Measurements from ENCODE around the gene NLRC5. TPM values are rescaled to one million over a fixed set of nuclear protein-coding genes. Genes with fewer than 3 reads are reported as not detected.
"Not testable (repeated sequence)": the region's sequence is repeated elsewhere in the genome, so short reads cannot be mapped to it uniquely, and the experiment has no call there.

The NLRC5 gene
- total RNA-seq, 1 experiment from 2014 or later = 2.4 TPM

DNA sequence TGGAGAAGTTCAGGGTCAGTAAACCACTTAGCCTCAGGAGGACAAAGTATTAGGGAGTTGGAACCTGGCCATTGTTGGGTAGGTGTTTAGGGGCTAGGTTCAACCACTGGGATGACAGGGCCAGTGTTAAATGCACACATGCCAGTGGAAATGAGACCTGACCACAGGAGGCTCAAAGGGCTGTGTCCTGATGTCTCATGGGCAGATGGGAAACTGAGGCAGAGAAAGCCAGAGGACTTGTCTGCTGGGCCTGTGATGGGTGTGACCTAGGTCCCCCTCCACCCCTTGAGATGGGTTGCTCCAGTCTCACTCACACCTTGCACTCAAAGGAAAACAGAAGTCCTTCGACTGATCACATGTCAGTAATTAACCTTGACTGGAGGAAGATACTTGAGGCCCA lies 119.1 kb downstream of the NLRC5 start:
- Histone ChIP-seq H2AK5ac (ENCODE audit: insufficient read length, low read length) (no peak overlapping the region), H3K23me2 (ENCODE audit: insufficient read length, low read depth, low read length, poor library complexity, severe bottlenecking) (no peaks in the 10 kb centered on the region), H3K4me1 (ENCODE audit: insufficient read depth, low read length) (no peaks in the 10 kb centered on the region; the same call in 1 of the 2 replicates), H3K79me1 (ENCODE audit: insufficient read depth, low read depth, low read length, poor library complexity, severe bottlenecking) (no peaks in the 10 kb centered on the region), H3K9me3 (ENCODE audit: control insufficient read depth, low read depth, low read length) (no peaks in the 10 kb centered on the region), H3K18ac (ENCODE audit: insufficient read length, low read depth, low read length) (no peak overlapping the region), H3T11ph (ENCODE audit: low read length) (no peak overlapping the region), H2BK20ac (ENCODE audit: low read depth, low read length, poor library complexity, severe bottlenecking) (no peak overlapping the region), H3K9ac (ENCODE audit: extremely low read depth, insufficient read length, low read length) (no peak overlapping the region), H4K8ac (replicated peaks; ENCODE audit: insufficient read length, low read depth, low read length) (no peak overlapping the region), H2BK12ac (ENCODE audit: insufficient read length, low read depth, low read length) (no peak overlapping the region), H3K4ac (ENCODE audit: low read depth, low read length) (no peak overlapping the region), H3K79me2 (ENCODE audit: insufficient read depth, low read length) (no peaks in the 10 kb centered on the region), H2BK5ac (ENCODE audit: insufficient read length, low read length) (no peak overlapping the region), H3K27ac (ENCODE audit: insufficient read length, low read depth, low read length) (no peak overlapping the region), H2BK15ac (ENCODE audit: low read depth, low read length) (no peak overlapping the region), H2BK120ac (ENCODE audit: low read depth, low read length, poor library complexity, severe bottlenecking) (no peak overlapping the region), H4K91ac (ENCODE audit: insufficient read length, low read depth, low read length) (no peak overlapping the region), H3K4me2 (ENCODE audit: insufficient read depth, insufficient read length, low read length) (no peak overlapping the region), H4K20me1 (ENCODE audit: control insufficient read depth, insufficient read depth, insufficient read length) (no peaks in the 10 kb centered on the region), H3K23ac (ENCODE audit: insufficient read length, low read depth, low read length) (no peak overlapping the region), H3K56ac (ENCODE audit: insufficient read length, low read depth, low read length) (no peak overlapping the region), H3K14ac (ENCODE audit: insufficient read depth, low read length) (no peak overlapping the region), H4K5ac (ENCODE audit: insufficient read length, low read depth, low read length) (no peak overlapping the region), H2AFZ (ENCODE audit: low read length) (no peak overlapping the region), H3K27me3 (ENCODE audit: insufficient read depth, low read length) (no peaks in the 10 kb centered on the region)
- Mint-ChIP-seq H3K4me1 (peaks cover 19 to 25% of the 10 kb centered on the region in 2 experiments), H3K27me3 (ENCODE audit: low read depth) (no peaks in the 10 kb centered on the region; the same call in 1 of the 2 replicates), H3K36me3 (ENCODE audit: insufficient read depth in 1 of 3, low read depth in 3 of 3) (no peaks in the 10 kb centered on the region), H3K4me3 (no peak overlapping the region), H3K9me3 (no peaks in the 10 kb centered on the region), H3K27ac (no peak overlapping the region; a peak in 2 of 7 replicates)
- no peak for DNase-seq
- TF ChIP-seq, protein P1, sequence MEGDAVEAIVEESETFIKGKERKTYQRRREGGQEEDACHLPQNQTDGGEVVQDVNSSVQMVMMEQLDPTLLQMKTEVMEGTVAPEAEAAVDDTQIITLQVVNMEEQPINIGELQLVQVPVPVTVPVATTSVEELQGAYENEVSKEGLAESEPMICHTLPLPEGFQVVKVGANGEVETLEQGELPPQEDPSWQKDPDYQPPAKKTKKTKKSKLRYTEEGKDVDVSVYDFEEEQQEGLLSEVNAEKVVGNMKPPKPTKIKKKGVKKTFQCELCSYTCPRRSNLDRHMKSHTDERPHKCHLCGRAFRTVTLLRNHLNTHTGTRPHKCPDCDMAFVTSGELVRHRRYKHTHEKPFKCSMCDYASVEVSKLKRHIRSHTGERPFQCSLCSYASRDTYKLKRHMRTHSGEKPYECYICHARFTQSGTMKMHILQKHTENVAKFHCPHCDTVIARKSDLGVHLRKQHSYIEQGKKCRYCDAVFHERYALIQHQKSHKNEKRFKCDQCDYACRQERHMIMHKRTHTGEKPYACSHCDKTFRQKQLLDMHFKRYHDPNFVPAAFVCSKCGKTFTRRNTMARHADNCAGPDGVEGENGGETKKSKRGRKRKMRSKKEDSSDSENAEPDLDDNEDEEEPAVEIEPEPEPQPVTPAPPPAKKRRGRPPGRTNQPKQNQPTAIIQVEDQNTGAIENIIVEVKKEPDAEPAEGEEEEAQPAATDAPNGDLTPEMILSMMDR (conservative IDR thresholded peaks at IDR 0.05) = no peak
- WGBS (ENCODE audit: extremely low coverage, insufficient read length, low lambda C conversion rate) = no CpG with 5 or more reads among the region's 1 CpG

DNA sequence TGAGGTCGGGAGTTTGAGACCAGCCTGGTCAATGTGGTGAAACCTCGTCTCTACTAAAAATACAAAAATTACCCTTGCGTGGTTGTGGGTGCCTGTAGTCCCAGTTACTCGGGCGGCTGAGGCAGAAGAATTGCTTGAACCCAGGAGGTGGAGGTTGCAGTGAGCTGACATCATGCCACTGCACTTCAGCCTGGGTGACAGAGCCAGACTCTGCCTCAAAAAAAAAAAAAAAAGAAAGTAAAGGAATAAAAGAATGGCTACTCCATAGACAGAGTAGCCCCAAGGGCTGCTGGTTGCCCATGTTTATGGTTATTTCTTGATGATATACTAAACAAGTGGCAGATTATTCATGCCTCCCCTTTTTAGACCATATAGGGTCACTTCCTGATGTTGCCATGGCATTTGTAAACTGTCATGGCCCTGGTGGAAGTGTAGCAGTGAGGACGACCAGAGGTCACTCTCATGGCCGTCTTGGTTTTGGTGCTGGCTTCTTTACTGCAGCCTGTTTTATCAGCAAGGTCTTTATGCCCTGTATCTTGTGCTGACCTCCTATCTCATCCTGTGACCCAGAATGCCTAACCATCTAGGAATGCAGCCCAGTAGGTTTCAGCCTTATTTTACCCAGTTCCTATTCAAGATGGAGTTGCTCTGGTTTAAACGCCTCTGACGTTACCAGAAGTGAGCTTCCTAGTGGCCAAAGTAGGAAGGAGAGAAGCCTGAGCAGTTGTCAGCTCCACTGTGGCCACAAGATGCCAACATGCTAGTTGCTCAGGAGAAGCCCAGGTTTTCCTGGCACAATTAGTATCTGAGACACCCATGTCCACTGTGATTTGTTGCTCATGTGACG lies 120.1 kb downstream of the NLRC5 start:
- not testable (repeated sequence) for H3K27me3 Mint-ChIP-seq (ENCODE audit: low read depth); H3K27me3 ChIP-seq (ENCODE audit: insufficient read depth, low read length); H3K14ac ChIP-seq (ENCODE audit: insufficient read depth, low read length); H2AFZ ChIP-seq (ENCODE audit: low read length); H3K4me3 Mint-ChIP-seq; H3K18ac ChIP-seq (ENCODE audit: insufficient read length, low read depth, low read length); H3K79me2 ChIP-seq (ENCODE audit: insufficient read depth, low read length); H3K4me2 ChIP-seq (ENCODE audit: insufficient read depth, insufficient read length, low read length); H3K79me1 ChIP-seq (ENCODE audit: insufficient read depth, low read depth, low read length, poor library complexity, severe bottlenecking); H2BK12ac ChIP-seq (ENCODE audit: insufficient read length, low read depth, low read length); H3K23me2 ChIP-seq (ENCODE audit: insufficient read length, low read depth, low read length, poor library complexity, severe bottlenecking); H4K5ac ChIP-seq (ENCODE audit: insufficient read length, low read depth, low read length); H3K23ac ChIP-seq (ENCODE audit: insufficient read length, low read depth, low read length); H2BK120ac ChIP-seq (ENCODE audit: low read depth, low read length, poor library complexity, severe bottlenecking); H3K9ac ChIP-seq (ENCODE audit: extremely low read depth, insufficient read length, low read length); H4K91ac ChIP-seq (ENCODE audit: insufficient read length, low read depth, low read length); H2AK5ac ChIP-seq (ENCODE audit: insufficient read length, low read length); DNase-seq; H3T11ph ChIP-seq (ENCODE audit: low read length); H4K8ac ChIP-seq (replicated peaks; ENCODE audit: insufficient read length, low read depth, low read length); H3K56ac ChIP-seq (ENCODE audit: insufficient read length, low read depth, low read length); H3K4ac ChIP-seq (ENCODE audit: low read depth, low read length); H3K36me3 Mint-ChIP-seq (ENCODE audit: insufficient read depth in 1 of 3, low read depth in 3 of 3); H2BK5ac ChIP-seq (ENCODE audit: insufficient read length, low read length); H3K9me3 ChIP-seq (ENCODE audit: control insufficient read depth, low read depth, low read length); H4K20me1 ChIP-seq (ENCODE audit: control insufficient read depth, insufficient read depth, insufficient read length); H3K9me3 Mint-ChIP-seq; H2BK20ac ChIP-seq (ENCODE audit: low read depth, low read length, poor library complexity, severe bottlenecking); H3K4me1 ChIP-seq (ENCODE audit: insufficient read depth, low read length); H3K27ac ChIP-seq (ENCODE audit: insufficient read length, low read depth, low read length); H2BK15ac ChIP-seq (ENCODE audit: low read depth, low read length); H3K27ac Mint-ChIP-seq
- no CpG with 5 or more reads among the region's 10 CpGs for WGBS (ENCODE audit: extremely low coverage, insufficient read length, low lambda C conversion rate)
- peaks cover 14 to 24% of the 10 kb centered on the region in 2 experiments for H3K4me1 Mint-ChIP-seq

Data from H9 (cell line).